ENCODE results near the gene ZC3H4.

Gene ZC3H4

DNA sequence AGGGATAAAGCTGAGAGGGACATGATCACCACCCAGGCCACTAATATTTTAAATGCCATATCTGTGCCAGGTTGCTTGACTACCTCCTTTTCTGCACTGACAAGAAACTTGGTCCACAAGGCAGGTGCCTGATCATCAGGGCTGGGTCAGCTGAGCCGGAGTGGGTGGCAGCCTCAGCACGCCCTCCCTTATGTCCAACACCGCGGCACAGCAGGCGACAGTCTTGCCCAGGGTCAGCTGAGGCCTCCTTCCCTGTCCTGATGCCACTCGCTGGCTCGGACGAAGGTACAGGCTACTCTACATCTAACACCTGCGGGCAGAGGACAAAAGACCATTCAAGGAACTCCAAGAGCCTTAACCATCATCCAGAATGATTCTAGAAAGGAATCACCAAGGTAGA, 16.9 kb downstream of the ZC3H4 start:
- no peaks in the 10 kb centered on the region for H3K36me3 ChIP-seq (ENCODE audit: insufficient read depth, low read length)
- H3K4me1 ChIP-seq (ENCODE audit: control insufficient read depth, insufficient read depth, low read length, unreplicated experiment): peaks cover 11% of the 10 kb centered on the region
- peaks cover 73% of the 10 kb centered on the region for H3K79me2 ChIP-seq (ENCODE audit: control insufficient read depth, insufficient read depth, low read length, unreplicated experiment)
- no peak overlapping the region for H2AFZ ChIP-seq (ENCODE audit: low read length, unreplicated experiment)
- no peak overlapping the region for H3K27ac ChIP-seq (ENCODE audit: low read depth, low read length)
- no peaks in the 10 kb centered on the region for H3K27me3 ChIP-seq (ENCODE audit: insufficient read depth, low read length)
- H3K4me3 ChIP-seq (ENCODE audit: low read depth, low read length): no peak overlapping the region

DNA sequence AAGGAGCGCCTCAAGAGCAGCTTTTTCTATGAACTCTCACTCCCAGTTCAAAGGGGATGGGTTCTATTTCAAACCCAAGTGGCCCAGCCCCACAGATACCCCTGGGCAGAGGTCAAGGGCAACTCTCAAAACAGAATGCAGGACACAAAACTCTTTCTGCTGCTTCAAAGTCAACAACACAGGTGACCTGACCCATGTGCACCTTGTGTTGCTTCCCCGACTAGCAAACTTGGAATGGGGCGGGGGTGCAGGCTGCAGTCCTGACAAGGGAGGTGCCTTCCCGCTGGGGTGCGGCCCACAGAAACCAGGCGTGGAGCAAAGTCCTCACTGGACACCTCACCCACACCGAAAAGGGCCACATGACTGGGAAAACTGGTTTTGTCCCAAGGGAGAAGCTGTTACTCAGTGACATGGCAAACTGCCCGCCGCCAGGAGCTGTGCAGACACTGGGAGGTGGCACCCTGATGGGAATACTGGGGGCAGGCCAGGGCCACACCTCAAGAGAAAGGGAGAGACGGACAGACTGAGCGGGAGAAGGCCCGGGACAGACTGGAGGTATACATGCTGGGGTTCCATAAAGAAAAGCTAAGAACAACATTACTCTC, 17.4 kb downstream of the ZC3H4 start:
- no peak overlapping the region for H2AFZ ChIP-seq (ENCODE audit: low read length, unreplicated experiment)
- H3K79me2 ChIP-seq (ENCODE audit: control insufficient read depth, insufficient read depth, low read length, unreplicated experiment): peaks cover 70% of the 10 kb centered on the region
- no peak overlapping the region for H3K27ac ChIP-seq (ENCODE audit: low read depth, low read length)
- H3K36me3 ChIP-seq (ENCODE audit: insufficient read depth, low read length): no peaks in the 10 kb centered on the region
- no peaks in the 10 kb centered on the region for H3K27me3 ChIP-seq (ENCODE audit: insufficient read depth, low read length)
- H3K4me1 ChIP-seq (ENCODE audit: control insufficient read depth, insufficient read depth, low read length, unreplicated experiment): peaks cover 11% of the 10 kb centered on the region
- H3K4me3 ChIP-seq (ENCODE audit: low read depth, low read length): no peak overlapping the region

DNA sequence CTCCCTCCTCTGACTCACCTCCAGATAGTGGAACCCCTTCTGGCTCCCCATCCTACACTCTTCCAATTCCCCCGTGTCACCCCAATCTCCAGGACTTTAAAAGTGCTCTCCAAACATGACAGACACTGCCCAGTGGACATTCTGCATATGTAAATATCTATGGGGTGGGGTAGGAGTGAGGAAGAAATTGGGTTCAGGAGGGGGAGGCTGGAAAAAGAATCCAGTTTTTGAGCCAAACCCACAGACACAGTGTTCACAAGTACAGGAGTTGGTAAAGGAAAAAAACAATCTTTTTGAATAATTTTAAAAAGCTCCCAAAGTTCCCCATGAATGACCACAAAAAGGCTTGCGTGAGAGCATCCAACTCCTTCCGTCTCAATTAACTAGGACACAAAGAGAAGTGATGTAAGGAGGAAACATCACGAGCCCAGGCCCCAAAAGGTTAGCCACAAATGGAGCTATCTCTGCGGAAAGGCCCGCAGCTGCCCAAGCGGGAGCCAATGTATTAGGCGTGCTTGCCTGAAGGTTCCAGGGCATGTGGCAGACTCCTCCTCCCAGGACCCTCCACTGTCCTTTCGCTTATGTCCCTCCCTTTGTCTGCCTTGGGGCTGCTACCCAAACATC, 18.0 kb downstream of the ZC3H4 start:
- Histone ChIP-seq H3K36me3 (ENCODE audit: insufficient read depth, low read length) (no peaks in the 10 kb centered on the region), H3K4me1 (ENCODE audit: control insufficient read depth, insufficient read depth, low read length, unreplicated experiment) (peaks cover 11% of the 10 kb centered on the region), H3K27ac (ENCODE audit: low read depth, low read length) (no peak overlapping the region), H2AFZ (ENCODE audit: low read length, unreplicated experiment) (no peak overlapping the region), H3K4me3 (ENCODE audit: low read depth, low read length) (no peak overlapping the region), H3K27me3 (ENCODE audit: insufficient read depth, low read length) (no peaks in the 10 kb centered on the region), H3K79me2 (ENCODE audit: control insufficient read depth, insufficient read depth, low read length, unreplicated experiment) (peaks cover 67% of the 10 kb centered on the region)

DNA sequence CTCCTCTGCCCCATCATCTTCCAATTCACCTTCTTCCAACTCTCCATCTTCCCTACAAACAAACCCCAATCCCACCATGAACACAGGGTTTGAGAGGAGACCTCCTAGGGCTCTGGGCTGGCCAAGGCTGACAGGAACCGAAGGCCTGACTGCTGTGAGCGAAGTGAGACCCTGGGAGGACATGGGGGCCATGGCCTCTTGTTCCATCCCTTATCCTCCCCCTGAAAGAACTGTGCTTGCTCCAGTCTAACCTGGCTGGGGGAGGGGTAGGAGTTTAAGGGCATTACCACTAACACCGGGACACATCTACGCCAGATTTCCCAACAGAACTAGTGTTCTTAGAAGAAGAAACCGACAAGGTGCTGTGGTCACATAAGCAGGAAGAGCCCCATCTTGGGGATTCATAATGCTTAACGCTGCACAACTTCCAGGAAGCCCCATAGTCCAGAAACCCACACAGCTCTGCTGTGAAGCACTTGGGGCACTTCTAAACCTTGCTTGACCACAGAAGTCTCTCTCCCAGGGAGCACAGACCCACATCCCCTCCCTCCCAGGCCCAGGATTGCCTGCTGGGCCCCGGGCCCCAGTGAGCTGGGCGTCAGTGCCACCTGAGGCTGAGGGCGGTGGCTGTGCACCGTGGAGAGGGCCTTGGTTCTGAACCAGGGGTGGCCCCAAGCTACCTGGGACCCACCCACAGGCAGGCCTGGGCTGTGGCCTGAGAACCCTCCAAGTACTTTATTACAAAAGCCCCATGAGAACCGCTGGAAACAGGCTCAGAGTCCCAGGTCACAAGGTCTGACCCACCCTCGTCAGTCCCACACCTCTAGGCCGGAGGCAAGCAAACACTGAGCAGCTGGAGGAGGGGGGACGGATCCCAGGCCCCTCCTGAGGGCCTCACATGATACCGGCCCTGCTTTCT, 18.8 kb downstream of the ZC3H4 start:
- Histone ChIP-seq H3K27me3 (ENCODE audit: insufficient read depth, low read length) (no peaks in the 10 kb centered on the region), H2AFZ (ENCODE audit: low read length, unreplicated experiment) (no peak overlapping the region), H3K27ac (ENCODE audit: low read depth, low read length) (no peak overlapping the region), H3K4me1 (ENCODE audit: control insufficient read depth, insufficient read depth, low read length, unreplicated experiment) (peaks cover 11% of the 10 kb centered on the region), H3K36me3 (ENCODE audit: insufficient read depth, low read length) (no peaks in the 10 kb centered on the region), H3K4me3 (ENCODE audit: low read depth, low read length) (no peak overlapping the region), H3K79me2 (ENCODE audit: control insufficient read depth, insufficient read depth, low read length, unreplicated experiment) (peaks cover 60% of the 10 kb centered on the region)

DNA sequence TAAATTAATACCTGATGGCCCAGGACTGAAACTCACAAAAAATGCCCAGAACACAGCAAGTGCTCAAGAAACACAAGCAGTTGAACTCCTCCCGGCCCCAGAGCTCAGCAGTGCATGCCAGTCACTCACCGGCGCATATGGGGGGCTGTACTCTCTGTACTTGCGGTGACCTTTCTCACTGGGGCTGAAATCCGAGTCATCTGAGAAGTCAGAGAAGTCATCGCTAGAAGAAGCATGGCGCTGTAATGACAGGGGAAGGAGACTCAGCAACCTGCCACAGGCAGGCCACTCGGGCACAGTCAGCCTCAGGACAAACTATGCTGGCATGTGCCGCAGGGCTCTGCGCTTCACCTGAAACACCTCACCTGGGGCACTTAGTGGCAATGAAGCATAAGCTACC, 19.7 kb downstream of the ZC3H4 start:
- Histone ChIP-seq H3K27ac (ENCODE audit: low read depth, low read length) (no peak overlapping the region), H3K4me1 (ENCODE audit: control insufficient read depth, insufficient read depth, low read length, unreplicated experiment) (peaks cover 11% of the 10 kb centered on the region), H3K36me3 (ENCODE audit: insufficient read depth, low read length) (no peaks in the 10 kb centered on the region)

DNA sequence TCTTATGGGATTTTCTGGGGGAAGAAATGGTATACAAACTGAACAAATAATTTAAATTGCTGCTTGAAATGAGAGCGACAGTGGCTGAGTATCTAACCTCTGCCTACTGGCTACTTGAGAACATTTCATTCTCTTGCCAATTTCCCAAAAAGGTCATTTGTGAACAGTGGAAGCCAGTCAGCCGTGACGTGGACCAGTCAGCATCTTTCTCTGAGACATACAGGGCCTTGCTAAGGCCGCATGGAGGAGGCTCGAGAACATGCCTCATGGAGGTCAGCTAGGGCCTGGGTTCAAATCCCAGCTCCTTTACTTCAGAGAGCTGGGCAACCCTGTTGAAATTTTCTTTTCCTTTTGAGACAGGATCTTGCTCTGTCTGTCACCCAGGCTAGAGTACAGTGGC, 20.3 kb downstream of the ZC3H4 start:
- H3K27ac ChIP-seq (ENCODE audit: low read depth, low read length): no peak overlapping the region
- H2AFZ ChIP-seq (ENCODE audit: low read length, unreplicated experiment): no peak overlapping the region
- peaks cover 44% of the 10 kb centered on the region for H3K79me2 ChIP-seq (ENCODE audit: control insufficient read depth, insufficient read depth, low read length, unreplicated experiment)
- H3K4me3 ChIP-seq (ENCODE audit: low read depth, low read length): no peak overlapping the region
- H3K4me1 ChIP-seq (ENCODE audit: control insufficient read depth, insufficient read depth, low read length, unreplicated experiment): peaks cover 10% of the 10 kb centered on the region
- no peaks in the 10 kb centered on the region for H3K36me3 ChIP-seq (ENCODE audit: insufficient read depth, low read length)
- no peaks in the 10 kb centered on the region for H3K27me3 ChIP-seq (ENCODE audit: insufficient read depth, low read length)

More for the DNA sequence above, 19.7 kb downstream of the ZC3H4 start:
- no peak overlapping the region for H3K4me3 ChIP-seq (ENCODE audit: low read depth, low read length)
- H3K27me3 ChIP-seq (ENCODE audit: insufficient read depth, low read length): no peaks in the 10 kb centered on the region
- no peak overlapping the region for H2AFZ ChIP-seq (ENCODE audit: low read length, unreplicated experiment)
- peaks cover 50% of the 10 kb centered on the region for H3K79me2 ChIP-seq (ENCODE audit: control insufficient read depth, insufficient read depth, low read length, unreplicated experiment)

DNA sequence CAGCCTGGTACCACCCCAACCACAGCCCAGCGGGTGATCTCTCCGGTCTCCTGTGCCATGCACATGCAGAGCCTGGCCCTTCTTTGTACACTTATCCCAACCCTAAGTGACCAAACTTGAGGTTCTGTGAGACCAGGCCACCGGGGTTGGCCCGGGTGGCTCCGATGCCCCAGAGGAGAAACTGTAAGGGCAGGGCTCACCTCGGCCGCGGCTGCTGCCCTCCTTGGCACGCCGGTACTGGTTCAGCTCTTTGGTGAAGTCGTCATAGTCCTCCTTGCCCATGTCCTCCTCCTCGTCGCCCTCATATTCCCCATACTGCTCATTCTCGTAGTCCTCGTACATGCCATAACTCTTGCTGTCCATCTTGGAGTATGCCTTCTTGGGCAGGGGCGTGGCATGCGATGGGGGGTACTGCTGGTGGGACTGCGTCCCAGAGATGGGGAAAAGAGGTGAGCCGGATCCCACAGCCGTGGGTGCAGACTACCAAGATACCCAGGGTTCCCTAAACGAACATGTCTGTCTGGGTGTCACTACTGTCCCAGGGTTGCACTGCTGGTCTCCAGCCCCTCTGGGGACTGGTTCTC, 23.7 kb downstream of the ZC3H4 start:
- Histone ChIP-seq H3K4me3 (ENCODE audit: low read depth, low read length) (no peak overlapping the region), H3K27ac (ENCODE audit: low read depth, low read length) (no peak overlapping the region), H3K79me2 (ENCODE audit: control insufficient read depth, insufficient read depth, low read length, unreplicated experiment) (peaks cover 13% of the 10 kb centered on the region), H3K4me1 (ENCODE audit: control insufficient read depth, insufficient read depth, low read length, unreplicated experiment) (no peaks in the 10 kb centered on the region), H2AFZ (ENCODE audit: low read length, unreplicated experiment) (no peak overlapping the region), H3K36me3 (ENCODE audit: insufficient read depth, low read length) (no peaks in the 10 kb centered on the region), H3K27me3 (ENCODE audit: insufficient read depth, low read length) (no peaks in the 10 kb centered on the region)

DNA sequence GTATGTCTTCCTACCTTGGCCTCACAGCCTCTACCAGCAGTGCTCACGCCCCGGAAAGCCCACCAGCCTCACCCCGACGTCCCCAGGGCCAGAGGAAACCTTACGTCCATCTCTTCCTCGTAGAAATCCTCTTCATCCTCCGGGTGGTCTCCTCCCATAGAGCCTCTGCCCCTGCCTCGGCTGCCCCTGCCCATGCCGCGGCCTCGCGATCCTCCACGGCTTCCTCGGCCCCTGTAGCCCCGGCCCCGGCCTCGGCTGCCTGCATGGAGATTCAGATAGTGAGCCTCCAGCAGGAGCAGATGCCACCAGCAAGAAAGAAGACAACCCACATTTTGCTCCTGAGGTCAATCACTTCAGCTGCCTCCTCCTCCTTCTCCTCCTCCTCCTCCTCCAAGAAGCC, 27.3 kb downstream of the ZC3H4 start:
- Histone ChIP-seq H3K4me3 (ENCODE audit: low read depth, low read length) (no peak overlapping the region), H3K4me1 (ENCODE audit: control insufficient read depth, insufficient read depth, low read length, unreplicated experiment) (no peaks in the 10 kb centered on the region), H2AFZ (ENCODE audit: low read length, unreplicated experiment) (no peak overlapping the region), H3K79me2 (ENCODE audit: control insufficient read depth, insufficient read depth, low read length, unreplicated experiment) (no peaks in the 10 kb centered on the region), H3K27me3 (ENCODE audit: insufficient read depth, low read length) (no peaks in the 10 kb centered on the region), H3K36me3 (ENCODE audit: insufficient read depth, low read length) (no peaks in the 10 kb centered on the region), H3K27ac (ENCODE audit: low read depth, low read length) (no peak overlapping the region)

DNA sequence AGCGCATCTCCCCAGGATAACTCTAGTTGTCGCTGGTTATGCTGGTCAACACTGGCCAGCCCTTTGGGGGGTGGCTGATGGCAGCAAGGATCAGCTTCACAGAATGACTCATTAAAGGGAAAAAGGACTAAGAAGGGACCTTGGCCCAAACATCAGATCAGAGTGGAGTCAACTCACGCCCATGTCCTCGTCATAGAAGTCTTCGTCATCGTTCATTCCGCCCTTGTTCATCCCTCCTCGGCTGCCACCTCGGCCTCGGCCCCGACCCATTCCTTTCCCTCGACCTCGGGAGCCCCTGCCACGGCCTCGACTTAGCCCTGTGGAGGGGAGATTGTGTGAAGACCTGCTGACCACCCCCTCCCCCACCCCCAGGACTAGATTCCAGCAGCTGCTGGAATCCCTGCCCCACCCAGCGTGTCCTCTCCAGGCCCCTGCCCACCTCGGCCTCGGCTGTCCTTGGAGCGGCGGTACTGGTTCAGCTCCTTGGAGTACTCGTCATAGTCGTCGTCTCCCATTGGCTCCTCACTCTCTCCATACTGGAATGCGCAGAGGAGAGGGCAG, 28.6 kb downstream of the ZC3H4 start:
- no peak overlapping the region for H2AFZ ChIP-seq (ENCODE audit: low read length, unreplicated experiment)
- H3K36me3 ChIP-seq (ENCODE audit: insufficient read depth, low read length): no peaks in the 10 kb centered on the region
- no peaks in the 10 kb centered on the region for H3K79me2 ChIP-seq (ENCODE audit: control insufficient read depth, insufficient read depth, low read length, unreplicated experiment)
- no peaks in the 10 kb centered on the region for H3K4me1 ChIP-seq (ENCODE audit: control insufficient read depth, insufficient read depth, low read length, unreplicated experiment)
- H3K27ac ChIP-seq (ENCODE audit: low read depth, low read length): no peak overlapping the region
- no peak overlapping the region for H3K4me3 ChIP-seq (ENCODE audit: low read depth, low read length)
- H3K27me3 ChIP-seq (ENCODE audit: insufficient read depth, low read length): no peaks in the 10 kb centered on the region

DNA sequence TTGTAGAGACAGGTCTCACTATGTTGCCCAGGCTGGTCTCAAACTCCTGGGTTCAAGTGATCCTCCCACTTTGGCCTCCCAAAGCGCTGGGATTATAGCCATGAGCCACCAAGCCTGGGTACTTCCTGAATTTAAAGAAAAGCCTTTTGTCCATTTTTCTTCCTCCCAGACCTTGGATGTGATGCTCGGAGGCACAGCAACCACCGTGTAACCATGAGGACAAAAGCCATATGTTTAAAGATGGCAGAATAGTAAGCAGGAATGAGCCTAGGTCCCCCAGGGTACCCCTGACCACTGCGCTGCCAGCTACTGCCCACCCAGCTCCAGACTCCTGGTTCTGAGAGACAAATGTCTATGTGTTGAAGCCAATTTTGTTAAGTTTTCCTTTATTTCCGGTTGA, 31.1 kb downstream of the ZC3H4 start:
- Histone ChIP-seq H3K79me2 (ENCODE audit: control insufficient read depth, insufficient read depth, low read length, unreplicated experiment) (no peaks in the 10 kb centered on the region), H3K27ac (ENCODE audit: low read depth, low read length) (no peak overlapping the region), H3K36me3 (ENCODE audit: insufficient read depth, low read length) (no peaks in the 10 kb centered on the region), H2AFZ (ENCODE audit: low read length, unreplicated experiment) (no peak overlapping the region), H3K4me3 (ENCODE audit: low read depth, low read length) (no peak overlapping the region), H3K27me3 (ENCODE audit: insufficient read depth, low read length) (no peaks in the 10 kb centered on the region), H3K4me1 (ENCODE audit: control insufficient read depth, insufficient read depth, low read length, unreplicated experiment) (no peaks in the 10 kb centered on the region)
